IPS DF 6.9 (cell line): Measurements from ENCODE around the gene MAPKAP1.

Experiments used
- DNase-seq: peaks from one replicate; pipeline ENCODE4 v3.0.0-alpha.2; 2013; ENCODE audit warnings: low read depth, low spot score
- H3K27ac ChIP-seq: one replicate; pipeline ENCODE4 v1.5.1; 2013; ENCODE audit warnings: low read length, control low read depth
- H3K27me3 ChIP-seq: 2 replicates; pipeline ENCODE4 v1.6.1; 2013; ENCODE audit warnings: mild to moderate bottlenecking, low read length; ENCODE audit not compliant: control insufficient read depth, insufficient read depth
- H3K36me3 ChIP-seq: 2 replicates; pipeline ENCODE4 v1.6.1; 2013; ENCODE audit warnings: low read length; ENCODE audit not compliant: control insufficient read depth, insufficient read depth
- H3K4me1 ChIP-seq: 2 replicates; pipeline ENCODE4 v1.6.1; 2013; ENCODE audit warnings: low read length; ENCODE audit not compliant: control insufficient read depth, insufficient read depth
- H3K4me3 ChIP-seq: 2 replicates; pipeline ENCODE4 v1.5.1; 2013; ENCODE audit warnings: mild to moderate bottlenecking, low read length
- H3K9me3 ChIP-seq: 2 replicates; pipeline ENCODE4 v1.6.1; 2013; ENCODE audit warnings: low read length, inconsistent platforms; ENCODE audit not compliant: control insufficient read depth, insufficient read depth
- WGBS: extraction: QIAGEN DNeasy Blood & Tissue Kit; methylation state at CpG from one replicate; pipeline ENCODE4 v1.1.7; 2013; ENCODE audit warnings: mixed read lengths, missing lambda C conversion rate; ENCODE audit not compliant: insufficient read length, insufficient coverage; 5-methylcytosine and 5-hydroxymethylcytosine counted together

The MAPKAP1 gene

DNA sequence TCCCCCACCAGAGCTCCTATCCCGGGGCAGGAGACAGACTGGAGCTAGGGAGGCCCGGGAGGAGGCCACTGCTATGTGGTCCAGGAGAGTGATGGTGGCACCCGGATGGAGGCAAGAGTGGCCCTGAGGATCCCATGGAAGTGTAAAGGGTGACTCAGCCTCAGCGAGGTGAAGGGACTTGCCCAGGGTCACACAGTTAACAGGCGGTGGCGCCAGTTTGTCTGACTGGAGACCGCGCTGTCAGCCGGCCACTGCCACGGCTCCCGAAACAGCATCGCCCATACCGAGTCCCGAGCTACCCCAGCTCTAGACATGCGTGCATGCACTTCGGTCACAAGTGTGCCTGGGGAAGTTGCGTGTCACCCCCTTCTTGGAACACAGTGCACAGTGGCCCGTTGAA, 279.5 kb downstream of the MAPKAP1 start:
- WGBS = no CpG with 5 or more reads among the region's 18 CpGs
- DNase-seq = no peak
- Histone ChIP-seq H3K9me3 (no peaks in the 10 kb centered on the region), H3K27ac (no peak overlapping the region), H3K4me1 (0 out of 2 replicates have a peak, but pooled peaks cover 1% of the 10 kb centered on the region), H3K36me3 (no peaks in the 10 kb centered on the region), H3K4me3 (no peak overlapping the region), H3K27me3 (no peaks in the 10 kb centered on the region)

DNA sequence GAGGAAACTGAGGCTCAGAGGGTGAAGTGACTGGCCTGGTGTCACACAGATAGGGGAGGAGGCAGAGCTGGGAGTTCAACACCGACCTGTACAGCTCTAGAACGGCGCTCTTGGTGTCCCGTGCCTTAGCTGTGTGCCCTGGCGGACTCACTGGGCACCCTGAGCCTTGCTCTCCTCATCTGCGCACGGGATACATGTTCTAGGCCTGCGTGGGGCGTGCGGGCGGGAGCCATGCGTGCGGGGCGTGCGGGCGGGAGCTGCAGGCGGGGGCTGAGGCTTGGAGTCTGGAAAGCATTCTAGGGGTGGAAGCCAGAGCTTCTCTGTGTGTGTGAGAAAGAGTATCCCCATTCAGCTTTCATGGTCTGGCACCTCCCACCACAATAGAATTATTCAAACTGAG, 280.1 kb downstream of the MAPKAP1 start:
- WGBS = no CpG with 5 or more reads among the region's 17 CpGs
- Histone ChIP-seq H3K36me3 (no peaks in the 10 kb centered on the region), H3K27me3 (no peaks in the 10 kb centered on the region), H3K4me3 (no peak overlapping the region), H3K4me1 (0 out of 2 replicates have a peak, but pooled peaks cover 1% of the 10 kb centered on the region), H3K9me3 (no peaks in the 10 kb centered on the region), H3K27ac (no peak overlapping the region)
- DNase-seq = no peak

GRCh38 chr9:125425901-125426515, 281.0 kb downstream of the MAPKAP1 start:
- H3K4me1 ChIP-seq = peaks cover 1% of the 10 kb centered on the region; the same call in 1 of the 2 replicates

DNA sequence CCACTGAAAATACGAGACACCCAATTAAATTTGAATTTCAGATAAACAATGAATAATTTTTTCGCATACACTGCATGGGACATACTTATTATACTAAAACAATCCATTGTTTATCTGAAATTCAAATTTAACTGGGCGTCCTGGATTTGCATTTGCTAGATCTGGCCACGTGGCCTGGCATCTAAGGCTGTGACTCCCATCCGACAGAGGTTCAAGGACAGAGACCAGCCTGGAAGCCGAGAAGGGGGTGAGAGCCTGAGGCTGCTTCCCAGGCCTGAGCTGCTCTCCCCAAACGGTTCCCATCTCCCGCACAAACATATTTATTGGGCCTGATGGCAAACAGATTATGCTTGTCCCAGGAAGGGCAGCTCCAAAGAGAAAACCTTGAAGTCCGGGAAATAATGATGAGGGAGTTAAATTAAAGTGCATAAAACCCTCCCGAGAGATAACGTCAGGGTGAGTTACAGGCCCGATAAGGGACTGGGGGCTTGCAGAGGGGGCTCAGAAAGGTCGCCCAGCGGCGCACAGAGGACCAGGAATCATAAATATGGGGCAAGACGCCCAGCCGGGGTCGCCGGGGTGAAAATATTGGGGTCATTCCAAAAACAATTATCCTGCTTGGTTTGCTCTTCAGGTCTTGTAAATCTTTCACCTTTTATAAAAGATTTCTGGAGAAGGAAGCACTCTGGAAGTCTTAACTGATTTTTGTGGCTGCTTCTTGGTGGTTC, 281.7 kb downstream of the MAPKAP1 start:
- no peak overlapping the region for H3K27ac ChIP-seq
- no peak for DNase-seq
- H3K4me1 ChIP-seq = peaks cover 1% of the 10 kb centered on the region; the same call in 1 of the 2 replicates
- no peaks in the 10 kb centered on the region for H3K27me3 ChIP-seq
- H3K9me3 ChIP-seq = no peaks in the 10 kb centered on the region
- no peaks in the 10 kb centered on the region for H3K36me3 ChIP-seq
- no CpG with 5 or more reads among the region's 19 CpGs for WGBS
- no peak overlapping the region for H3K4me3 ChIP-seq

More at GRCh38 chr9:125425901-125426515, 281.0 kb downstream of the MAPKAP1 start:
- H3K4me3 ChIP-seq = no peak overlapping the region
- WGBS = no CpG with 5 or more reads among the region's 14 CpGs
- H3K27ac ChIP-seq = no peak overlapping the region
- no peaks in the 10 kb centered on the region for H3K36me3 ChIP-seq
- no peaks in the 10 kb centered on the region for H3K9me3 ChIP-seq
- no peak for DNase-seq
- no peaks in the 10 kb centered on the region for H3K27me3 ChIP-seq

DNA sequence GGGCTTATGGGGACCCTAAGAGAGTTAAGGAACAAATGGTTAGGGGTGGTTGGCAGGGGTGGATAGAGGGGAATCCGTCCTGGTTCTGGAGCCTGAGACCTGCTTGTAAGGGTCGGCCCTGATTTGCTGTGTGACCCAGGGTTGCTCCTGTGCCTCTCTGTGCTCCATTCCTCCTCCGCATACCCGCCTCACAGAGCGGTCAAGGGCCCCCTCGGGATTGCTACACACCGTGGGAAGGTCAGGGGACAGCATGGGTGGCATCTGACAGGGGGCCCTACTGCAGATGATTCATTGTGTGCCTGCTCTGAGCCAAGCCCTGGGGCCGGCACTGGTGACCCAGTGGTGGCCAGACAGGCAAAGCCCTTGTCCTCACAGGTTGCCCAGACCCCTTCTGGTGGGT, 283.0 kb downstream of the MAPKAP1 start:
- Histone ChIP-seq H3K9me3 (no peaks in the 10 kb centered on the region), H3K27ac (no peak overlapping the region), H3K4me3 (no peak overlapping the region), H3K4me1 (peaks cover 1% of the 10 kb centered on the region; the same call in 1 of the 2 replicates), H3K36me3 (no peaks in the 10 kb centered on the region), H3K27me3 (no peaks in the 10 kb centered on the region)
- no peak for DNase-seq
- WGBS = no CpG with 5 or more reads among the region's 8 CpGs

GRCh38 chr9:125422853-125423252, 284.2 kb downstream of the MAPKAP1 start:
- Histone ChIP-seq H3K36me3 (no peaks in the 10 kb centered on the region), H3K4me3 (no peak overlapping the region), H3K9me3 (no peaks in the 10 kb centered on the region), H3K27me3 (no peaks in the 10 kb centered on the region), H3K27ac (no peak overlapping the region), H3K4me1 (peaks cover 1% of the 10 kb centered on the region; the same call in 1 of the 2 replicates)
- no CpG with 5 or more reads among the region's 10 CpGs for WGBS
- no peak for DNase-seq

DNA sequence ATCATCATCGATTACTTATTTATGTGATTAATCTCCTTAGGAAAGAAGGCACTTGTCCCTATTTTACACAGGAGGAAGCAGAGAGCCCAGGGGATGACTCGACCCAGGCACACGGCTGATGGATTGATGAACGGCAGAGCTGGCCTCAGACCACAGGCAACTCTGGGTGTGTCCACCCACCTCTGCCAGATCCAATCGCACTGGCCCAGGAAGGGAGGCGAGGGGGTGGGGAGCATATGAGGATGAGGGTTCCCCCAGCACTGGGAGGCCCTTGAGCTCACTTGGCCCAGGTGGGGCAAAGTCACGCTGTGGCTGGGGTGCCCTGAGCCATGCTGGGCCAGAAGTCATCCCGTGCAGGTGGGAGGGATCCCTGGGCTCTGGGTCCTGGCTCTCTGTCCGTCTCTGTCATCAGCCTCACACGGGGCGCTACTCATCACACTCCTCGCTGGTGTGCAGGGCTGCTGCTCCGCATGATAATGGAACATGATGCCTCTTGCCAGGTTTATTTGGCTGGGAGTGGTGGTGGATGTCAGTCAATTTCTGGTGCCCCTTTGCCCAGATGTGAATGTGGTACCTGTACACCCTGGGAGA, 285.3 kb downstream of the MAPKAP1 start:
- DNase-seq = no peak
- H3K36me3 ChIP-seq = no peaks in the 10 kb centered on the region
- WGBS = no CpG with 5 or more reads among the region's 13 CpGs

DNA sequence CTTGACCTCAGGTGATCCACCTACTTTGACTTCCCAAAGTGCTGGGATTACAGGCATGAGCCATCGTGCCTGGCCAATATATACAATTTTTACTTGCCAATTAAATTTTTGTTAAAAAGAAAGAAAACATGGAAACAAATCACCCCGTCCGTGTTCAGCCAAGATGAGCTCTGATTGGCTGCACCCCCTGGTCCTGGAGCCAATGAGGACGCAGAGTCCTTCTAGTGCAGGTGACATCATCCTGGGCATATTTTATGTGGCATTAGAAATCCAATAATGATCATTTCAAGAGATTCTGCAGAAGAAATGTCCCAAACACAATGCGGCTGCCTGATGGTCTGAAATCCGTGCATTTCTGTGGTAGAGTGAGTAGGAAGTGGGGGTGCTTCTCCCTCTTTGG, 285.8 kb downstream of the MAPKAP1 start:
- no peak for DNase-seq
- no peaks in the 10 kb centered on the region for H3K9me3 ChIP-seq
- no peaks in the 10 kb centered on the region for H3K36me3 ChIP-seq
- H3K27ac ChIP-seq = no peak overlapping the region
- no CpG with 5 or more reads among the region's 6 CpGs for WGBS
- H3K4me3 ChIP-seq = no peak overlapping the region
- peaks cover 1% of the 10 kb centered on the region; the same call in 1 of the 2 replicates for H3K4me1 ChIP-seq
- H3K27me3 ChIP-seq = no peaks in the 10 kb centered on the region

More for the DNA sequence above, 285.3 kb downstream of the MAPKAP1 start:
- Histone ChIP-seq H3K9me3 (no peaks in the 10 kb centered on the region), H3K27me3 (no peaks in the 10 kb centered on the region), H3K4me1 (peaks cover 1% of the 10 kb centered on the region; the same call in 1 of the 2 replicates), H3K27ac (no peak overlapping the region), H3K4me3 (no peak overlapping the region)

DNA sequence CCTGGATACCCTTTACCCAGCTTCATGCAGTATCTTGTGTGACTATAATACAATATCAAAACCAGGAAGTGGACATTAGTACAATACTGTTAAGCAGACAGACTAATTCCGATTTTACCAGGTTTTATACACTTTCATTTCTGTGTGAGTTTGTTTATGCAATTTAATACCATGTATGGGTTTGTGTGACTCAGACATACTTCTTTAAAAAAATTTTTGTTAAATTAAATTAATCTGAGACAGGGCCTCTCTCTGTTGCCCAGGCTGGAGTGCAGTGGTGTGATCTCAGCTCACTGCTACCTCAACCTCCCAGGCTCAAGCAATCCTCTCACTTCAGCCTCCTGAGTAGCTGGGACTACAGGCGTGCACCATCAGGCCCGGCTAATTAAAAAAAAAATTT, 288.6 kb downstream of the MAPKAP1 start:
- WGBS = no CpG with 5 or more reads among the region's 3 CpGs

DNA sequence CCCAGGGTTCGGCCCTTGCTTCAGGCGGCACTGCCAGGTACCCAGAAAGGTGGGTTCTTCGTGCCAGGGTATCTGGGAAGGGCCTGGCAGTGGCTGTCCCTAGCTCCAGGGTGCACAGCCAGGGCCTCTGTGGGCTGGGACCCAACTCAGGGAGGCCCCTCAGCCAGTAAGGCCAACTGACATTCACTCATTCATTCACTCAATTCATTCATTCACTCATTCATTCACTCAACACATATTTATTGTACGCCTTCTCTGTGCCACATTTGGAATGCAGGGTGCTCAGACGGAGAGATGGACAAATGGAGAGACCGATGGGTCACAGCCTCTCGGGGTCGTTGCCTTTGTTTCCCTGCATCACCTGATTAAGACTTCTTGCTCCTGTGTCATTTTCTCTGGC, 290.5 kb downstream of the MAPKAP1 start:
- Histone ChIP-seq H3K4me3 (no peak overlapping the region), H3K4me1 (no peaks in the 10 kb centered on the region; the same call in 1 of the 2 replicates), H3K9me3 (no peaks in the 10 kb centered on the region), H3K27me3 (no peaks in the 10 kb centered on the region), H3K27ac (no peak overlapping the region), H3K36me3 (no peaks in the 10 kb centered on the region)
- DNase-seq = no peak
- WGBS = no CpG with 5 or more reads among the region's 8 CpGs

More for the DNA sequence above, 288.6 kb downstream of the MAPKAP1 start:
- no peak for DNase-seq
- Histone ChIP-seq H3K4me1 (no peaks in the 10 kb centered on the region; the same call in 1 of the 2 replicates), H3K4me3 (no peak overlapping the region), H3K9me3 (no peaks in the 10 kb centered on the region), H3K27me3 (no peaks in the 10 kb centered on the region), H3K27ac (no peak overlapping the region), H3K36me3 (no peaks in the 10 kb centered on the region)
